H1 (cell line): ENCODE results near the gene AFTPH. TPM values are rescaled to one million over a fixed set of nuclear protein-coding genes. Genes with fewer than 3 reads are reported as not detected.

Source experiments
- CTCF ChIA-PET: fragments of 300-600 bp; sonication (Branson Sonifier 250); formaldehyde crosslinking; loops from one replicate; lab custom pipeline; 2021; ENCODE audit not compliant: partially characterized antibody; lab: Charles Lee
- POLR2A ChIA-PET: fragments of 300-600 bp; sonication (Branson Sonifier 250); formaldehyde crosslinking; loops from one replicate; lab custom pipeline; 2021; ENCODE audit warnings: inconsistent platforms; ENCODE audit not compliant: partially characterized antibody; lab: Charles Lee
- DNase-seq, 2 experiments: peaks; one replicate each; pipeline versions ENCODE4 v3.0.0 to v3.0.0-alpha.2; 2010 to 2022; ENCODE audit warnings: low spot score in 2 of 2, low read depth in 1 of 2, mixed read lengths in 1 of 2
- FAIRE-seq: peaks from 2 replicates; lab custom pipeline; 2011; peaks lifted over from hg19 to GRCh38; lab: Jason Lieb, UNC
- H2AFZ ChIP-seq: 2 replicates; pipeline ENCODE4 v1.8.1; 2012; ENCODE audit warnings: low read length, inconsistent platforms
- H2AK5ac ChIP-seq: 2 replicates; pipeline ENCODE4 v1.6.1; 2013; ENCODE audit warnings: low read depth, low read length
- H2BK120ac ChIP-seq: replicated peaks from 2 replicates; pipeline ENCODE3; 2013; ENCODE audit warnings: low read depth, low read length, inconsistent platforms
- H2BK12ac ChIP-seq: 2 replicates; pipeline ENCODE4 v1.6.1; 2013; ENCODE audit warnings: low read depth, low read length
- H2BK15ac ChIP-seq: 2 replicates; pipeline ENCODE4 v1.6.1; 2013; ENCODE audit warnings: low read length
- H2BK20ac ChIP-seq: 2 replicates; pipeline ENCODE4 v1.6.1; 2013; ENCODE audit warnings: low read length
- H2BK5ac ChIP-seq: 2 replicates; pipeline ENCODE4 v1.6.1; 2013; ENCODE audit warnings: low read depth, low read length
- H3K14ac ChIP-seq: 2 replicates; pipeline ENCODE4 v1.6.1; 2013; ENCODE audit warnings: inconsistent platforms; ENCODE audit not compliant: insufficient read length
- H3K18ac ChIP-seq: 2 replicates; pipeline ENCODE4 v1.6.1; 2013; ENCODE audit warnings: low read length; ENCODE audit errors: extremely low read depth
- H3K23ac ChIP-seq: 2 replicates; pipeline ENCODE4 v1.6.1; 2013; ENCODE audit warnings: inconsistent platforms; ENCODE audit not compliant: insufficient read length
- H3K23me2 ChIP-seq: 2 replicates; pipeline ENCODE4 v1.6.1; 2013; ENCODE audit warnings: low read depth, low read length
- H3K27ac ChIP-seq: 2 replicates; pipeline ENCODE4 v1.6.1; 2011; ENCODE audit warnings: low read depth, low read length, inconsistent platforms
- H3K27me3 ChIP-seq, 4 experiments: replicated peaks in 1 of 4; 1 replicate in 1 of 4; 2 replicates in 3 of 4; pipeline versions ENCODE4 v1.6.1 to v1.8.1; 2011 to 2013; ENCODE audit warnings: low read length in 3 of 4, mild to moderate bottlenecking in 3 of 4, inconsistent platforms in 2 of 4, mixed read lengths in 2 of 4, moderate library complexity in 1 of 4; ENCODE audit not compliant: control insufficient read depth in 3 of 4, insufficient read depth in 3 of 4; ENCODE audit errors: extremely low read depth in 1 of 4
- H3K36me3 ChIP-seq, 4 experiments: 2 replicates each; pipeline versions ENCODE4 v1.6.1 to v1.8.1; 2011 to 2013; ENCODE audit warnings: mild to moderate bottlenecking in 4 of 4, low read length in 3 of 4, moderate library complexity in 2 of 4, control low read depth in 1 of 4, inconsistent platforms in 1 of 4; ENCODE audit not compliant: insufficient read depth in 4 of 4, control insufficient read depth in 2 of 4
- H3K4ac ChIP-seq: replicated peaks from 2 replicates; pipeline ENCODE3; 2013; ENCODE audit warnings: low read length, low read depth, mixed read lengths, inconsistent platforms; ENCODE audit not compliant: insufficient read length
- H3K4me1 ChIP-seq, 4 experiments: replicated peaks in 1 of 4; 1 replicate in 1 of 4; 2 replicates in 3 of 4; pipeline versions ENCODE4 v1.6.1 to v1.8.1; 2011 to 2013; ENCODE audit warnings: low read length in 3 of 4, inconsistent platforms in 2 of 4, mixed read lengths in 1 of 4; ENCODE audit not compliant: insufficient read depth in 4 of 4, control insufficient read depth in 3 of 4
- H3K4me2 ChIP-seq, 2 experiments: 2 replicates each; pipeline versions ENCODE4 v1.6.1 to v1.8.1; 2011 to 2013; ENCODE audit warnings: low read depth in 2 of 2, low read length in 2 of 2, control low read depth in 1 of 2, inconsistent platforms in 1 of 2, mild to moderate bottlenecking in 1 of 2; ENCODE audit not compliant: insufficient read depth in 1 of 2
- H3K4me3 ChIP-seq, 4 experiments: fragments of 200-600, 300-600 bp in 1 of 4; sonication (generic), shearing (Covaris generic), sonication (Bioruptor Twin) in 1 of 4; 2 replicates each; pipeline versions ENCODE4 v1.5.1 to v1.8.1; 2011 to 2016; ENCODE audit warnings: low read length in 4 of 4, low read depth in 3 of 4, control low read depth in 2 of 4, inconsistent platforms in 2 of 4, mild to moderate bottlenecking in 2 of 4, mixed read lengths in 1 of 4, moderate library complexity in 1 of 4; ENCODE audit not compliant: insufficient read depth in 2 of 4; ENCODE audit errors: extremely low read depth in 1 of 4
- H3K56ac ChIP-seq: replicated peaks from 2 replicates; pipeline ENCODE3; 2013; ENCODE audit warnings: low read depth, mild to moderate bottlenecking, mixed read lengths, low read length, inconsistent platforms; ENCODE audit not compliant: insufficient read length
- H3K79me1 ChIP-seq: 2 replicates; pipeline ENCODE4 v1.6.1; 2013; ENCODE audit warnings: low read depth, low read length, control low read depth
- H3K79me2 ChIP-seq, 2 experiments: 2 replicates each; pipeline versions ENCODE4 v1.6.1 to v1.8.1; 2012 to 2013; ENCODE audit warnings: low read length in 2 of 2, mild to moderate bottlenecking in 2 of 2, inconsistent platforms in 1 of 2; ENCODE audit not compliant: insufficient read depth in 2 of 2, control insufficient read depth in 1 of 2
- H3K9ac ChIP-seq, 4 experiments: replicated peaks in 1 of 4; 1 replicate in 1 of 4; 2 replicates in 3 of 4; pipeline versions ENCODE4 v1.6.1 to v1.8.1; 2011 to 2013; ENCODE audit warnings: low read depth in 3 of 4, low read length in 3 of 4, control low read depth in 2 of 4, mild to moderate bottlenecking in 2 of 4, moderate library complexity in 2 of 4, inconsistent platforms in 1 of 4; ENCODE audit errors: extremely low read depth in 1 of 4
- H3K9me3 ChIP-seq, 2 experiments: 2 replicates each; pipeline versions ENCODE4 v1.6.1 to v1.8.1; 2012 to 2013; ENCODE audit warnings: mild to moderate bottlenecking in 2 of 2, moderate library complexity in 2 of 2, control low read depth in 1 of 2, inconsistent platforms in 1 of 2, low read depth in 1 of 2, low read length in 1 of 2, mixed read lengths in 1 of 2; ENCODE audit not compliant: insufficient read depth in 2 of 2
- H4K20me1 ChIP-seq, 2 experiments: replicated peaks in 1 of 2; 2 replicates each; pipeline versions ENCODE3 to v1.8.1; 2011 to 2013; ENCODE audit warnings: inconsistent platforms in 2 of 2, low read length in 2 of 2, mild to moderate bottlenecking in 1 of 2; ENCODE audit not compliant: insufficient read depth in 2 of 2, control insufficient read depth in 1 of 2
- H4K5ac ChIP-seq: 2 replicates; pipeline ENCODE4 v1.6.1; 2013; ENCODE audit warnings: low read length, low read depth, mixed read lengths, inconsistent platforms; ENCODE audit not compliant: insufficient read length
- H4K8ac ChIP-seq: 2 replicates; pipeline ENCODE4 v1.8.0; 2013; ENCODE audit warnings: mild to moderate bottlenecking, moderate library complexity, low read length, inconsistent platforms; ENCODE audit not compliant: insufficient read depth; ENCODE audit errors: extremely low read depth
- H4K91ac ChIP-seq: replicated peaks from 2 replicates; pipeline ENCODE3; 2013; ENCODE audit warnings: low read length, mixed read lengths, inconsistent platforms; ENCODE audit not compliant: insufficient read length
- ATF3 ChIP-seq: IDR thresholded peaks from 2 replicates; pipeline ENCODE4 v1.6.1; 2011; ENCODE audit warnings: low read depth, mild to moderate bottlenecking, low read length; ENCODE audit not compliant: insufficient read depth
- EP300 ChIP-seq, 2 experiments: IDR thresholded peaks; 1 replicate in 1 of 2; 2 replicates in 1 of 2; pipeline ENCODE4 v1.6.1; 2011 to 2012; ENCODE audit warnings: low read depth in 2 of 2, low read length in 2 of 2, mild to moderate bottlenecking in 2 of 2, borderline replicate concordance in 1 of 2, inconsistent platforms in 1 of 2, moderate library complexity in 1 of 2
- HDAC2 ChIP-seq, 2 experiments: fragments of 300-600 bp in 1 of 2; sonication (generic) in 1 of 2; IDR thresholded peaks; 2 replicates each; pipeline ENCODE4 v1.6.1; 2011 to 2012; ENCODE audit warnings: low read depth in 2 of 2, low read length in 2 of 2, mild to moderate bottlenecking in 2 of 2, moderate library complexity in 2 of 2, borderline replicate concordance in 1 of 2, inconsistent platforms in 1 of 2
- JUND ChIP-seq: IDR thresholded peaks from 2 replicates; pipeline ENCODE4 v1.6.1; 2011; ENCODE audit warnings: mild to moderate bottlenecking, improper control_type of control experiment, low read length
- KDM1A ChIP-seq: fragments of 200-600, 300-600 bp; sonication (generic); IDR thresholded peaks from 2 replicates; pipeline ENCODE4 v1.7.1; 2016; ENCODE audit warnings: mild to moderate bottlenecking, low read length, borderline replicate concordance
- KDM5A ChIP-seq: fragments of 200-600 bp; IDR thresholded peaks from 2 replicates; pipeline ENCODE4 v1.7.1; 2012; ENCODE audit warnings: mild to moderate bottlenecking, low read length, inconsistent platforms, mixed read lengths
- NRF1 ChIP-seq: IDR thresholded peaks from 2 replicates; pipeline ENCODE4 v1.6.1; 2011; ENCODE audit warnings: mild to moderate bottlenecking, low read depth, low read length, improper control_type of control experiment
- RAD21 ChIP-seq, 2 experiments: IDR thresholded peaks in 1 of 2; conservative IDR thresholded peaks in 1 of 2; 2 replicates each; pipeline ENCODE4 v1.6.1; 2011; ENCODE audit warnings: low read depth in 2 of 2, low read length in 2 of 2, improper control_type of control experiment in 1 of 2, inconsistent platforms in 1 of 2, mild to moderate bottlenecking in 1 of 2, moderate library complexity in 1 of 2
- SP1 ChIP-seq: IDR thresholded peaks from 2 replicates; pipeline ENCODE4 v1.6.1; 2011; ENCODE audit warnings: low read depth, low read length
- SRF ChIP-seq: IDR thresholded peaks from 2 replicates; pipeline ENCODE4 v1.6.1; 2011; ENCODE audit warnings: mild to moderate bottlenecking, low read depth, low read length, moderate library complexity
- USF2 ChIP-seq: IDR thresholded peaks from 2 replicates; pipeline ENCODE4 v1.6.1; 2011; ENCODE audit warnings: low read length, improper control_type of control experiment
- WGBS, 2 experiments: shearing (Covaris generic) in 1 of 2; methylation state at CpG; one replicate each; pipeline versions ENCODE4 v1.1.6 to v1.1.7; 2013 to 2015; ENCODE audit warnings: low lambda C conversion rate in 2 of 2, mixed read lengths in 2 of 2, inconsistent platforms in 1 of 2, low coverage in 1 of 2, missing lambda C conversion rate in 1 of 2; ENCODE audit not compliant: insufficient replicate concordance in 2 of 2, insufficient coverage in 1 of 2, insufficient read length in 1 of 2; ENCODE audit errors: extremely low coverage in 1 of 2, missing lambda C conversion rate in 1 of 2; 5-methylcytosine and 5-hydroxymethylcytosine counted together
- polyA plus RNA-seq, 7 experiments: library from polyadenylated mRNA; depleted of rRNA in 3 of 7; stranded (reverse) in 5 of 7; unstranded in 2 of 7; fragments of >200 nt in 5 of 7; fragments of 200-250 nt in 2 of 7; gene quantifications; 1 replicate in 5 of 7; 2 replicates in 1 of 7; 4 replicates in 1 of 7; pipeline versions ENCODE4 v1.2.1 to v1.2.3, GENCODE V29; 2011 to 2013; ENCODE audit warnings: missing spikeins in 2 of 7, mixed read lengths in 2 of 7
- total RNA-seq: library from RNA; stranded (reverse); fragmentation: NEBNext Ultra II Directional; extraction: Animal tissue kit (Norgen Biotek cat#: 25700); gene quantifications from 2 replicates; pipeline ENCODE4 v1.2.1, GENCODE V29; 2021

The AFTPH gene
- total and polyA plus RNA-seq, 2 of the 8 experiments (the other 6 are each of a cell fraction or from before 2014, with no cell fraction given): 7.3 to 15.0 TPM

- POLR2A ChIA-PET: no interaction called here
- H3K4me3 ChIP-seq: no peak overlapping the region
These were observed 16.5 kb downstream of the AFTPH start for GRCh38 chr2:64540615-64541014.

More at GRCh38 chr2:64540615-64541014, 16.5 kb downstream of the AFTPH start:
- no peak overlapping the region for H4K8ac ChIP-seq
- H3K36me3 ChIP-seq: no peaks in the 10 kb centered on the region
- WGBS, 2 experiments: 87% methylated on average over 3 of the region's 3 CpGs; no CpG with 5 or more reads in 1 of the 2 experiments
- H3K23me2 ChIP-seq: no peaks in the 10 kb centered on the region
- H2AK5ac ChIP-seq: no peak overlapping the region
- H3K79me2 ChIP-seq: peaks cover 0 to 28% of the 10 kb centered on the region in 2 experiments; a peak in 2 of 4 replicates
- TF ChIP-seq ATF3 (no peak), NRF1 (no peak), SP1 (no peak), SRF (no peak), JUND (no peak), RAD21 (IDR thresholded peaks at IDR 0.05 in 1 of 2, conservative IDR thresholded peaks at IDR 0.05 in 1 of 2; ENCODE audit: low read depth in 2 of 2, low read length in 2 of 2) (no peak), KDM5A (no peak), USF2 (no peak), EP300 (IDR thresholded peaks at IDR 0.05; ENCODE audit: borderline replicate concordance in 1 of 2, low read depth in 2 of 2, low read length in 2 of 2) (no peak), KDM1A (no peak), HDAC2 (IDR thresholded peaks at IDR 0.05; ENCODE audit: borderline replicate concordance in 1 of 2, low read depth in 2 of 2, low read length in 2 of 2) (no peak)
- DNase-seq (no peak), FAIRE-seq (no peak)
- no peak overlapping the region for H3K23ac ChIP-seq
- H2BK5ac ChIP-seq: no peak overlapping the region
- H4K20me1 ChIP-seq: peaks cover 2 to 5% of the 10 kb centered on the region in 2 experiments
- no peak overlapping the region for H2BK20ac ChIP-seq
- no peak overlapping the region for H3K4ac ChIP-seq
- no peaks in the 10 kb centered on the region for H3K27me3 ChIP-seq
- no peaks in the 10 kb centered on the region for H3K9me3 ChIP-seq
- H3K9ac ChIP-seq: no peak overlapping the region
- H3K4me1 ChIP-seq: no peaks in the 10 kb centered on the region; a peak in 3 of 7 replicates
- H2BK120ac ChIP-seq: no peak overlapping the region
- no peak overlapping the region for H2BK15ac ChIP-seq
- no peak overlapping the region for H3K56ac ChIP-seq
- no peak overlapping the region for H3K14ac ChIP-seq
- no peak overlapping the region for H3K4me2 ChIP-seq
- 0 out of 2 replicates have a peak, but pooled peaks cover 5% of the 10 kb centered on the region for H3K79me1 ChIP-seq
- no peak overlapping the region for H2AFZ ChIP-seq
- CTCF ChIA-PET: interaction anchor here (1.3 to 1.4 kb wide), 3 partner anchors 11 to 253 kb away, joined by 3 to 4 read pairs (median 3); no protein-coding TSS in a partner anchor
- no peak overlapping the region for H2BK12ac ChIP-seq
- H4K5ac ChIP-seq: no peak overlapping the region
- H4K91ac ChIP-seq: no peak overlapping the region
- H3K27ac ChIP-seq: no peak overlapping the region
- H3K18ac ChIP-seq: no peak overlapping the region
